Esophagus mucosa (tissue), 1 donor: Measurements from ENCODE around the gene ERN1. TPM values are rescaled to one million over a fixed set of nuclear protein-coding genes. Genes with fewer than 3 reads are reported as not detected.
A peak's percentile ranks its signal among the peaks of the same experiment; 100 is the strongest.

Experiments
- ATAC-seq: fragments of 200-7000 bp; cut with Tn5 transposase; one replicate; pipeline ENCODE4 v1.9.1; 2020
- total RNA-seq: library from RNA; stranded (reverse); gene quantifications from one replicate; pipeline ENCODE4 v1.2.4, GENCODE V29; 2023
- donor health status: DM: yes; HTN: yes; CAD: no.

Gene ERN1
- total RNA-seq, 1 donor from 2014 or later, result 18.5 TPM

GRCh38 chr17:64057701-64058263 is 72.2 kb downstream of the ERN1 start:
- no peak for ATAC-seq

GRCh38 chr17:64056269-64057005 is 73.5 kb downstream of the ERN1 start:
- no peak for ATAC-seq

GRCh38 chr17:64055183-64056142 is 74.5 kb downstream of the ERN1 start:
- ATAC-seq, result no peak

- no peak for ATAC-seq
These were observed 75.6 kb downstream of the ERN1 start for GRCh38 chr17:64054304-64054703.

- no peak for ATAC-seq
These were observed 76.8 kb downstream of the ERN1 start for GRCh38 chr17:64053101-64053500.

GRCh38 chr17:64051153-64051552 is 78.8 kb downstream of the ERN1 start:
- ATAC-seq, result no peak

DNA sequence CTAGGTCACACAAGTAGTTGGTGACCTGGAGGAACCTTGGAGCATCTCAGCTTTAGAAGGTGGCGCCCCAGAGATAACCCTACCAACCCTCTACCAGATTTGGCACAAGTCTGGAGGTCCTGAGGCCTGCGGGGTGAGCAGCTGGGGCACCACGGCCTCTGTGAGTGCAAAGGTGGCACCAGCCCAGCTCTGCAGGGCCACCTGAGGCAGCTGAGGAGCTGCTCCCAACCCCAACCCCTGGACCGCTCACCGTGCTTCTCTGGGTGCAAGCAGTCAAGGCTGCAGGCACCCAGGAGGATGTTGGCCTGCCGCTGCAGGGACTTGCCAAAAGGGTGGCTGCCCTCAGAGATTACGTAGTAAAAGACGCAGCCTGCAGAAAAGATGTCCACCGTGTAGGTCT is 81.1 kb downstream of the ERN1 start:
- no peak for ATAC-seq

DNA sequence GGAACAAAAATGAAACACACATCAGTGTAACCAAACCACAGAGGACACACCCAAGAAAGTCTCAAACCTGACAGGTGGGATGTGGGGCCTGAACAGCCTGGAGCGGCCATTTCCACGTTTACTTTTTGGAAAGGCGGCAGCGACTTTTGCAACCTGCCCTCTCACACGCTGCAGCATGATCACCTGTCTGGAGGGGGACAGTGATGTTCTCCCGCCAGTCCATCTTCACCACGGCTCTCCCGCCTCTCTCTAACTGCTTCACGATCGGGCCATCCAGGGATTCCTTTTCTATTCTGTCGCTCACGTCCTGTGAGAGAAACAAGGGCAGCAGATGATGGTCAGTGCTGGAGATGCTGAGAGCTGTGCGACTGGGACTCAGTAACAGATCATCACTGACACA is 84.8 kb downstream of the ERN1 start:
- ATAC-seq, result no peak

- ATAC-seq, result no peak
These were observed 87.1 kb downstream of the ERN1 start for GRCh38 chr17:64042700-64043485.

- ATAC-seq, result no peak
These were observed 88.0 kb downstream of the ERN1 start for GRCh38 chr17:64041912-64042311.

DNA sequence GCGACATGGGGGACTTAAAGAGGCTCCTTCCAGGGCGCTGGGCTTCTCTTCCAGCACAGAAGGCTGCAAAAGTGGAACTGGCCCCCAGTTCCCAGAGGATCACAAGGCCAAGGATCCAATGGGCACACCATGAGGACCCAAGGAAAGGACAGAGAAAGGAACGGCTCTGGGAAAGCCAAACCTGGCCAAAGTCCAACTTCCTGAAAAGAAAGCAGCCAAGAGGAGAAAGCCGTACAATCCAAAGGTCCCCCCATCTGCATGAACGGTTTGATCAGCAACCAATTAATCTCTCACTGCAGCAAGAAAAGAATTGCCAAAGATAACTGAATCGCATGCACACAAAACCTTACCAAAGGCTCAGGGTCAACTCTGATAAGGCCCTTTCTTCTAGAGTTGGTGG is 89.7 kb downstream of the ERN1 start:
- ATAC-seq, result no peak

DNA sequence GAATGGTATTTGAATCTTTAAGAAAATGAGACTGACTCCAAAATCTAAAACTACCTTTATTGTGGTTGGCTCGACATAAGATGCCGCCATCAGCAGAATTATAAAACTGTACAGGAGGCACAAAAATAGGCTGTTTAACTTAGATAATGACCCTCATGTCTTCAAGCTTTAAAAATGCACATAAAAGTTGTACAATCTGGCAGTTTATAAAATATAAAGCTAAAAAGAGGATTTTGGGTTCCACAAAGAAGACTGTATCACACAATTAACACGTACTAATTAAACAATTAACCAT is 90.9 kb downstream of the ERN1 start:
- ATAC-seq, result no peak

DNA sequence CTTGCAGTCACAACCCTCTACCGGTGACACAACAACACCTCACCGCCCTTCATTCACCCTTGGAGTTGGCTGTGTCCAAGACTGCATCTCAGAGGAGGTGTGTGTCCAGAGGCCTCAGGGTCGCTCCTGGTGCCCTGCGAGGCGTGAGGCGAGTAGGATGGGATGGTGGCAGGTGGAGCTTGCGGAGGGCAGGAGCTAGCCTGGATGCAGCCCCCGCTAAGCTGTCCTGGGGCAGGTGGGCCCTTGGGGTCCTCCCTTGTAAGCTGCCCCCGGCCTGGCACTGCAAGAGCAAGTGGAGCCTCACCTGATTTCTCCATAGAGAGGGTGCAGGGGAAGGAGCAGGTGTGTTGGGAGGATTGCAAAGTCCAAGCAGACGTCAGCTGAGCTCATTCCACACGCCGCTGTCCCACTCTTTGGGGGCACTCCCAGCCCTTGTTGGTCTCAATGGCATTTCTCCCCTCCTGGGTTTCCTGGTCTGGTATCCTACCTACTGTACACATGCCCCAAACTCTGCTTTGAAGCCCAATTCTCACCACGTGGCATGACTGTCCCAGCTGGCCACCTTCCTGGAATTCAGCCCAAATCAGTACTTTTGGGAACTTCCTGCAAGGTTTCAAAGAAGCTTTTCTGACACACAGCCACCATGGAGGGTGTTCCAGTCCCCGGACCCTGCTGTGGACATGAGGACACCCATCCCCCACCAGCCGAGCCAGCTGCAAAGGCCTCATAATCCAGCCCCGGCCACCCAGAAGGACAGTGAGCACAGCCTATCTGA is 91.4 kb downstream of the ERN1 start:
- peak; percentile 13 for ATAC-seq

GRCh38 chr17:64037802-64038201 is 92.1 kb downstream of the ERN1 start:
- ATAC-seq, result no peak

GRCh38 chr17:64037180-64037579 is 92.8 kb downstream of the ERN1 start:
- no peak for ATAC-seq

GRCh38 chr17:64036198-64036922 is 93.6 kb downstream of the ERN1 start:
- peak; percentile 35 for ATAC-seq

DNA sequence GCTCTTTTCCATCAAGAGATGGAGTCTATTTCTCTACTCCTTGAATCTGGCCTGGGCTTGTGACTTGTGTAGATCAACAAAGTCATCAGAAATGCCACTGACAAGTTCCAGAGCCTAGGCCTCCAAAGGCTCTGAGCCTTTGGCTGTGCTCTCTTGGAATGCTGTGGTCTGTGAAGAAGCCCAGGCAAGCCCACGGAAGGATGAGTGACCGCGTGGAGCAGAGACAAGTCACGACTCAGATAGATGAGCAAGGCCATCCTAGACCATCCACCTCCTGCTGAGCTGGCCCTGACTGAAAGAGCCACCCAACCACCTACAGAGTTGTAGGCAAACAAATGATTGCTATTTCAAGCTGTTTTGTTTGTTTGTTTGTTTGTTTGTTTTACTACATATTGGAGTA is 97.9 kb downstream of the ERN1 start:
- ATAC-seq, result no peak

GRCh38 chr17:64028874-64029464 is 101.0 kb downstream of the ERN1 start:
- ATAC-seq, result peak; percentile 69

GRCh38 chr17:64025732-64026294 is 104.1 kb downstream of the ERN1 start:
- ATAC-seq, result peak; percentile 66
